NT2/D1 (cell line): ENCODE data around the gene MPHOSPH8.
"Not testable (repeated sequence)": the region's sequence is repeated elsewhere in the genome, so short reads cannot be mapped to it uniquely, and the experiment has no call there.

Experiments used
- DNase-seq: peaks from one replicate; pipeline ENCODE4 v3.0.0-alpha.2; 2011; ENCODE audit warnings: low read depth, low spot score
- H3K27me3 ChIP-seq: 2 replicates; pipeline ENCODE4 v1.6.0; 2011; ENCODE audit warnings: mild to moderate bottlenecking; ENCODE audit not compliant: insufficient read length, insufficient read depth
- H3K36me3 ChIP-seq: 2 replicates; pipeline ENCODE4 v1.6.1; 2011; ENCODE audit warnings: mild to moderate bottlenecking, low read length, mixed read lengths; ENCODE audit not compliant: insufficient read depth, insufficient read length
- H3K4me1 ChIP-seq: 2 replicates; pipeline ENCODE4 v1.5.1; 2011; ENCODE audit not compliant: insufficient read depth, insufficient read length
- H3K4me3 ChIP-seq: 2 replicates; pipeline ENCODE4 v1.5.1; 2011; ENCODE audit warnings: low read depth; ENCODE audit not compliant: insufficient read length
- H3K9ac ChIP-seq: 2 replicates; pipeline ENCODE4 v1.6.0; 2011; ENCODE audit warnings: low read depth; ENCODE audit not compliant: insufficient read length
- H3K9me3 ChIP-seq: 2 replicates; pipeline ENCODE4 v1.5.1; 2011; ENCODE audit warnings: mild to moderate bottlenecking, low read length; ENCODE audit not compliant: insufficient read depth
- SUZ12 ChIP-seq: IDR thresholded peaks from 2 replicates; pipeline ENCODE4 v1.6.1; 2011; ENCODE audit not compliant: insufficient read length, insufficient read depth; ENCODE audit errors: extremely low read depth
- YY1 ChIP-seq: IDR thresholded peaks from 2 replicates; pipeline ENCODE4 v1.6.1; 2011; ENCODE audit not compliant: insufficient read length, insufficient read depth
- ZNF274 ChIP-seq: IDR thresholded peaks from 2 replicates; pipeline ENCODE4 v1.6.1; 2011; ENCODE audit warnings: mild to moderate bottlenecking, low read depth, low read length

Gene MPHOSPH8

DNA sequence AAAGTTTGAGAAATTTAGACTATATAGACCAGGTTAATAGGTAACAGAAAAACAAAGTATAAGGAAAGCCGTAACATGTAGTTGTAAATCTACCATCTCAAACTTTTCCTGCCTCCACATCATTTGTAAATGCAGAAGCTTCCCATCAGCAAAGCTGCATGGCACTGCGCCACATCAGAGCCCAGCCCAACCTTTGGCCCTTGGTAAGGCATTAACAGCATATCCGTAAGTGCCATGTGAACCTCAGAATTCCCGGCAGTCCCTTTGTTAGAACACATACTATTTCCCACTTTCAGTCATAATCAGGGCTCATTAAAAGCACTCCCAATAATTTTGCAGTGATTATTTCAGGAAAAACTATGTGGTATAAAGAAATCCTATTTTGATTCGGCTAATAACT is 51.6 kb downstream of the MPHOSPH8 start:
- TF ChIP-seq ZNF274: no peak
- no peak for TF ChIP-seq YY1
- no peak for TF ChIP-seq SUZ12
- no peaks in the 10 kb centered on the region for H3K27me3 ChIP-seq
- no peaks in the 10 kb centered on the region for H3K4me1 ChIP-seq
- H3K36me3 ChIP-seq: peaks cover 3% of the 10 kb centered on the region
- H3K9ac ChIP-seq: no peak overlapping the region
- no peaks in the 10 kb centered on the region for H3K9me3 ChIP-seq
- DNase-seq: no peak
- no peak overlapping the region for H3K4me3 ChIP-seq

DNA sequence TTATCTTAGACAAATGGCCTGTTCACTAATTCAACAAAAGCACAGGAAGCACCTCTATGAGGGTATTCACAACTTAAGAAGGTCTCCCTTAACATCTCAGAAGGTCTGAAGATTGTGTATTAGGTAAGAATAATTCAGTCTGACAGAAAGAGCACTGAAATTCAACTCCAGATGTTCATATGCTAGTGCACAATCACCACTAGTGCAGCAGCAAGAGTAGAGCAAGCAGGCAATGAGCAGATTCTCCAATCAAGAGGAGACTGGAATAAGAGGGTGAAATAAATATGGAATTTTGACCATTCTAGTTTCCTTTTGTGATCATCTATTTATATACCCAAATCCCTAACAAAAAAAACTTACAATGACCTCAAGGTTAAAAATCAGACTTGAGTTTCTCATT is 52.0 kb downstream of the MPHOSPH8 start:
- Histone ChIP-seq H3K4me3 (no peak overlapping the region), H3K9ac (no peak overlapping the region), H3K36me3 (peaks cover 6% of the 10 kb centered on the region), H3K9me3 (no peaks in the 10 kb centered on the region), H3K4me1 (no peaks in the 10 kb centered on the region), H3K27me3 (no peaks in the 10 kb centered on the region)
- DNase-seq: no peak
- no peak for TF ChIP-seq ZNF274
- no peak for TF ChIP-seq YY1
- no peak for TF ChIP-seq SUZ12

DNA sequence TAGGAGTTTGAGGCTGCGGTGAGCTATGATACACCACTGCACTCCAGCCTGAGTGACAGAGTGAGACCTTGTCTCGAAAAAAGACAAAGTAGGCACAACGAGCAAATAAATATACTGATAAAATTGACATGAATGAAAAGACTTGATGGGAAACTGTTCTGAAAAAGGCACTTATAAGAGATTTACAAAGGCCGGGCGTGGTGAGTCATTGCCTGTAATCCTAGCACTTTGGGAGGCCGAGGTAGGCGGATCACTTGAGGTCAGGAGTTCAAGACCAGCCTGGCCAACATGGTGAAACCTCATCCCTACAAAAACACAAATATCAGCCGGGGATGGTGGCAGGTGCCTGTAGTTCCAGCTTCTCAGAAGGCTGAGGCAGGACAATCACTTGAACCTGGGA is 58.0 kb downstream of the MPHOSPH8 start:
- not testable (repeated sequence) for H3K4me1 ChIP-seq, H3K4me3 ChIP-seq, H3K9ac ChIP-seq, H3K9me3 ChIP-seq, H3K27me3 ChIP-seq, DNase-seq
- H3K36me3 ChIP-seq: peaks cover 21% of the 10 kb centered on the region

DNA sequence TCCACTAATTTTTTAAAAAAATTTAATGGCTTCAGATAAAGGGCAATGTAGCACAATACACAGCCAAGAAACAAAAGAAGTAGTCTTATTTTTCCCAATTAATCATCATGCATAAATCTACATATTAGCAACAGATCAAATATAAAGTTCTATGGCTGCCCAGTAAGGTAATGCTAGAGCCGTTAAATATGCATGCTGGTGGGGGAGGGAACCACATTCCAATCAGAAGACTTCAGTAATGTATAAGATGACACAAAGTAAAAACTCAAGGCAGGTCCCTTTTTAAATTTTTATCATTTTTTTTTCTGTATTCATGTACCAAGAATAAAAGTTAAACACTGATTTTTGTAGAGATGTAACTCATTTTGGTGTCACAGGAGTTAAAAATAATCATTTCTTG is 62.0 kb downstream of the MPHOSPH8 start:
- no peak for DNase-seq
- Histone ChIP-seq H3K4me3 (no peak overlapping the region), H3K4me1 (peaks cover 3% of the 10 kb centered on the region), H3K27me3 (no peaks in the 10 kb centered on the region), H3K9me3 (no peaks in the 10 kb centered on the region), H3K9ac (no peak overlapping the region), H3K36me3 (peaks cover 17% of the 10 kb centered on the region)
- no peak for TF ChIP-seq SUZ12
- TF ChIP-seq YY1: no peak
- no peak for TF ChIP-seq ZNF274

DNA sequence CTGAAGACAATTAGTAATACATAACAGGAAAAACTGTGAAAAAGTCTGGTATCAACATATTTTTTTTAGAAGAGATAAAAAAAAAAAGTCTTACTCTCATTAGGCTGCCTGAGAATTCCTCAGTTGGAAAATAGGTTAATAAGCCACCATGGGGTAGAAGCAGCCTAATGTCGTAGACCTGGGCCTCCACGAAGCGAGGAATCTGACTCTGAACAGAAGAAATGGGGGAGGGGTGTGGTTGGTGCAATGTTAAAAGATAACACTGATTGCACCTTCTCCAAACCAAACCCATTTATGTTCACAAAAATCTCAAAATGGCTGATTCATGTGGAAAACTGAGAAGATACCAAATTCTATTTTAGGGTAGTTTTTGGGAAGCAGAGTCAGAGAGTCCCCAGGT is 62.4 kb downstream of the MPHOSPH8 start:
- no peak overlapping the region for H3K4me3 ChIP-seq
- no peak overlapping the region for H3K9ac ChIP-seq

DNA sequence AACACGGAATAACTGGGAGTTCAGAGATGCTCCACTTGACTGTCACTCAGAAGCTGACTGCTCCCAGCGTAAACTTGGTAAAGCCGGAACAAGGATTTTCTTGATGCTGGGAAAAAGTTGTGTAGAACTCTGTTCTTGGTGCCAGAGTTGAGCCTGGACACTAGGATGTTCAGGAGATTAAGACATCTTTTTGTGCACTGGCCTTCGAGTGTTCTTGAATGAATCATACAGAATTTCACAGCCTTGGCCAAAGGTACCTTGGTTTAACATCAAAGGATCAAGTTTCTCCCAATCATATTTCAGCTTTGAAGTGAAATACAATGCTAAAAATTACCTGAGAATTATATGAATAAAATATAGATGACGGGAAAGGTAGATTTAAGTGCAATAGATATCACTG is 67.5 kb downstream of the MPHOSPH8 start:
- H3K9ac ChIP-seq, H3K27me3 ChIP-seq, H3K36me3 ChIP-seq, H3K4me1 ChIP-seq, DNase-seq, H3K9me3 ChIP-seq, H3K4me3 ChIP-seq: not testable (repeated sequence)

More for the DNA sequence above, 62.4 kb downstream of the MPHOSPH8 start:
- no peaks in the 10 kb centered on the region for H3K9me3 ChIP-seq
- peaks cover 3% of the 10 kb centered on the region for H3K4me1 ChIP-seq
- DNase-seq: no peak
- TF ChIP-seq YY1: no peak
- no peak for TF ChIP-seq ZNF274
- no peak for TF ChIP-seq SUZ12
- peaks cover 17% of the 10 kb centered on the region for H3K36me3 ChIP-seq
- H3K27me3 ChIP-seq: no peaks in the 10 kb centered on the region

DNA sequence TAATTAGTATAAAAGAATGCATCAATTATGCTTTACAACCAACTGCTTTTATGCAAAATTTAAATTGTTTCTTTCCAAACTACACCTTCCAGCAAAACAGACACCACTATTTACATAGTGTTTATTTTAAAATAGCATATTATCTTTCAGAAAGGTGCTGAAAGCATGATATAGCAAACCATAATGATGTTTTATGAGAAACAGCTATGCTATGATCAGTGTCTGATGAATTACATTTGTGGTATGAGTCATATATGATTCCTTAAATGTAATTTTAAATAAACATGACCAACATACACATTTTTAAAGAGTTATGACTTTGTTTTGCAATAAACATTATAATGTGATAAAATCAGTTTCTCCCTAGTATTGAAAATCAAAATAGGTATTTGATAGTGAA is 68.2 kb downstream of the MPHOSPH8 start:
- H3K27me3 ChIP-seq, H3K36me3 ChIP-seq, H3K9ac ChIP-seq, DNase-seq, H3K4me1 ChIP-seq, H3K9me3 ChIP-seq, H3K4me3 ChIP-seq: not testable (repeated sequence)

DNA sequence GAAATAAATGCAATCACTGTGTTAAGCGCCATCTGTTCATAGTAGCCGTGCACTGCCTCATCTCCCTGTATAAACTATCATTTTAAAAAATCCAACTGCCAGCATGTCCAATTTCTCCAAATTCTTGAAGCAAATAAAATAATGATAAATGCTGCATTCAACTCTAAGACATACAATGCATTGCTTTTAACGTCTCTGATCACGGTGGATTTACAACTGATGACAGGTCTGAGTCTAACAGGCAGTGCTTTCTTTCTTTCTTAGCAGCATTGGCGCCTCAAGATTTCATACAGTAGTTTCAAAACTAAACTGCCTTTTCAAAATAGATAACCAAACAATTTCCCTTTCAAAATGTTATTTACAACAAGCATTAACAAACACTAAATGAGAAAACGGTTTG is 70.8 kb downstream of the MPHOSPH8 start:
- not testable (repeated sequence) for H3K27me3 ChIP-seq, H3K9me3 ChIP-seq, H3K4me3 ChIP-seq, H3K9ac ChIP-seq, H3K36me3 ChIP-seq, DNase-seq, H3K4me1 ChIP-seq

DNA sequence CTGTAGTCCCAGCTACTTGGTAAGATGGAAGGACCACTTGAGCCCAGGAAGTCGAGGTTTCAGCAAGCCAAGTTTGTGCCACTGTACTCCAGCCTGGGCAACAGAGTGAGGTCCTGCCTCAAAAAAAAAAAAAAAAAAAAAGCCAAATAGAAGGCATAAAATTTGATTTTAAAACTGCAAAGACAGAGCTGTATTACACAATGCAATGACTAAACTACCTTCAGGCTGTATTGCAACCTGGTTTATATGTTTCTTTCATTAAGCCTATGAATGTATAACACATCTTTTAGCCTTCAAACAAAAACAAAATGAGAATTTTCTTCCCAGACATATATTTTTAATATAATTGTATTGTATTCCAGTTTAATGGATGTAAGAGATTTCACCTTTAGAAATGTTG is 75.6 kb downstream of the MPHOSPH8 start:
- H3K4me3 ChIP-seq, H3K4me1 ChIP-seq, H3K9ac ChIP-seq, H3K27me3 ChIP-seq, DNase-seq, H3K9me3 ChIP-seq, H3K36me3 ChIP-seq: not testable (repeated sequence)

DNA sequence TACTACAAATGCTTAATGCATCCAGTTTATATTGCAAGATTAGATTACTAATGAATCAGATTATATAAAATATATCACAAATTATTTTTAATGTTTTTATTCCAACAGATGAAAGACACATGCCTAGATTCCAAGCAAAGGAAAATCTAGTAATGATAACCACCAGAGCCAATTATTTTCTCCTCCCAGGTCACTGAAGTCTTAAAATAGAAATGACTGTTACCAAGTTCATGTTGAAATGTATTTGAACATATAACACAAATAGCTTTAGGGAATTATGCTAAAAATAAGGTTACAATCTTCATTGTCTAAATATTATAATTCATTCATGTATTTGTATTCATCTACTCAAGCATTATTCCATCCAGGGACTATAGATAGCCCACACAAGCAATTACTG is 76.3 kb downstream of the MPHOSPH8 start:
- not testable (repeated sequence) for H3K36me3 ChIP-seq, H3K4me1 ChIP-seq, H3K4me3 ChIP-seq, H3K27me3 ChIP-seq, H3K9ac ChIP-seq, DNase-seq, H3K9me3 ChIP-seq
